Nephron progenitor cell (in vitro differentiated cells): ENCODE data around the gene TGFBRAP1.

Source experiments
- DNase-seq: peaks from one replicate; pipeline ENCODE4 v3.0.0; 2021
- H3K27ac Mint-ChIP-seq: 2 replicates; pipeline ENCODE4 v1.8.0; 2021; ENCODE audit warnings: mild to moderate bottlenecking, moderate library complexity, mixed read lengths
- H3K27me3 Mint-ChIP-seq: 2 replicates; pipeline ENCODE4 v1.8.0; 2021; ENCODE audit warnings: mild to moderate bottlenecking, low read depth, mixed read lengths; ENCODE audit not compliant: poor library complexity
- H3K36me3 Mint-ChIP-seq: 2 replicates; pipeline ENCODE4 v1.8.0; 2021; ENCODE audit warnings: low read depth, mixed read lengths
- H3K4me1 Mint-ChIP-seq: 2 replicates; pipeline ENCODE4 v1.8.0; 2021; ENCODE audit warnings: mixed read lengths
- H3K4me3 Mint-ChIP-seq: 2 replicates; pipeline ENCODE4 v1.8.0; 2021; ENCODE audit warnings: mild to moderate bottlenecking, moderate library complexity, mixed read lengths
- H3K9me3 Mint-ChIP-seq: 2 replicates; pipeline ENCODE4 v1.8.0; 2021; ENCODE audit warnings: mild to moderate bottlenecking, moderate library complexity, mixed read lengths
- TF ChIP-seq, protein P1 (sequence below): fragments of 200-600 bp; sonication (generic); IDR thresholded peaks from 2 replicates; pipeline ENCODE4 v1.5.0; 2021; ENCODE audit warnings: antibody characterized with exemption

The TGFBRAP1 gene

DNA sequence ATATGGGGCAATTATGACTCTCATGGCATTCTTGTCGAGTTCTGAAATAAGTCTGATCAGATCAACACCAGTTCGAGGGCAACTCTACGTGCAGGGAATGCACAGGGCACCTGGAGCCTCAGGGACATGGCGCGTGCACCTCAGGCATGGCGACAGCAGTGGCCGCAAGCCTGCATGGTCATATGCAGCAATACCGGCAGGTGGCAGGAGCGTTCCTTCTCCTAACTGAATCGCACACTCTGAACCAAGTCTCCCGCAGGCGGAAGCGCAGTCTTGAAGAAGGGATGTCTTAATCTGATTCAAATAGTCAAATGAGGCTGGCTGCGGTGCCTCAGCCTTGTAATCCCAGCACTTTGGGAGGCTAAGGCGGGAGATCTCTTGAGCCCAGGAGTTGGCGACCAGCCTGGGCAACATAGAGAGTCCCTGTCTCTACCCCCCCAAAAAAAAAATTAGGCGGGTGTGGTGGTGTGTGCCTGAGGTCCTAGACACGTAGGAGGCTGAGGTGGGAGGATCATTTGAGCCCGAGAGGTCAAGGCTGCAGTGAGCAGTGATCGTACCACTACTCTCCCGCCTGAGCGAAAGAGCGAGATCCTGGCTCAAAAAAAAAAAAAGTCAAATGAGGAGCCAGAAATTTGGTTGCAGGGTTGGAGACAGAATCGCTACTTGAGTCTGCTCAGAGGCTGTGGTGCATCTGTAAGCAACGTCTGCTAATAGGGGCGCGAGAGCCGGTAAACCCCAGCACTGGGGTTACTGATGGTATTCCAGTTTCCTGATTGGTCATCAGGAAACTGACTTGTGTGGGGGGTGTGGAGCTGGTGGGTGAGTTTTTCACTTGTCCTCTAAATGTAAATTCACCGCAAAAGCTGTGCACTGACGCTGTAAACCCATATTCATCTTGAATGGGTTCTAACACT is 40.5 kb upstream of the TGFBRAP1 start:
- DNase-seq = peak; percentile 91
- peaks cover 21% of the 10 kb centered on the region for H3K4me1 Mint-ChIP-seq
- H3K4me3 Mint-ChIP-seq = no peak overlapping the region
- peaks cover 34% of the 10 kb centered on the region for H3K36me3 Mint-ChIP-seq
- TF ChIP-seq, protein P1, sequence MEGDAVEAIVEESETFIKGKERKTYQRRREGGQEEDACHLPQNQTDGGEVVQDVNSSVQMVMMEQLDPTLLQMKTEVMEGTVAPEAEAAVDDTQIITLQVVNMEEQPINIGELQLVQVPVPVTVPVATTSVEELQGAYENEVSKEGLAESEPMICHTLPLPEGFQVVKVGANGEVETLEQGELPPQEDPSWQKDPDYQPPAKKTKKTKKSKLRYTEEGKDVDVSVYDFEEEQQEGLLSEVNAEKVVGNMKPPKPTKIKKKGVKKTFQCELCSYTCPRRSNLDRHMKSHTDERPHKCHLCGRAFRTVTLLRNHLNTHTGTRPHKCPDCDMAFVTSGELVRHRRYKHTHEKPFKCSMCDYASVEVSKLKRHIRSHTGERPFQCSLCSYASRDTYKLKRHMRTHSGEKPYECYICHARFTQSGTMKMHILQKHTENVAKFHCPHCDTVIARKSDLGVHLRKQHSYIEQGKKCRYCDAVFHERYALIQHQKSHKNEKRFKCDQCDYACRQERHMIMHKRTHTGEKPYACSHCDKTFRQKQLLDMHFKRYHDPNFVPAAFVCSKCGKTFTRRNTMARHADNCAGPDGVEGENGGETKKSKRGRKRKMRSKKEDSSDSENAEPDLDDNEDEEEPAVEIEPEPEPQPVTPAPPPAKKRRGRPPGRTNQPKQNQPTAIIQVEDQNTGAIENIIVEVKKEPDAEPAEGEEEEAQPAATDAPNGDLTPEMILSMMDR = peak; percentile 92
- no peaks in the 10 kb centered on the region for H3K9me3 Mint-ChIP-seq
- no peak overlapping the region for H3K27ac Mint-ChIP-seq
- no peaks in the 10 kb centered on the region for H3K27me3 Mint-ChIP-seq

DNA sequence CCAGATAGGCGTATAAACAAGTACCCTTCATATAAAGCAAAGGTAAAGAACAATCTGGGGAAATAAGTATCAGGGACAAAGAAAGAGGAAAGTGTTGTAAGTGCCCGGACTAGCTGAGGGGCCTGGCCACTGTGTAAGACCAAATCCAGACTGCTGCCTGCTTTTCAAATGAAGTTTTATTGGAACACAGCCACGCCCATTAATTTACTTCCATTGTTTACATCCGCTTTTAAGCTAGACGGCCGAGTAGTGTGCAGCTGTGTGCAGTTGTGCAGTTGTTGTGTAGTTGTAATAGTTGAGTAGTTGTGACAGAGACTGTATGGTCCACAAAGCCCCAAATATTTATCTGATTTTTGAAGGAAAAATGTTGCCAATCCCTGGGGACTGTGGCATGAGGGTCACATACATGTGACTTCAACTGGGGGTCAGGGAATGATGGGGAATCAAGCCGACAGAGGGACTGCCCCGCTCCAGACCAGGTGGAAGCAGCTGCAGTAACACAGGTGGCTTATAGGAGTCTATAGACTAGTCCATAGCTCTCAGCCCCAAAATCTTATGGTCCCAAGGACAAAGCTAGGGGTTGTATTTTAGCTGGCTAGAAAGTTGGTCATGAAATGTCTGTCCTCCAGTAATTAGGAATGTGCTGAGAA is 39.3 kb upstream of the TGFBRAP1 start:
- H3K9me3 Mint-ChIP-seq = no peaks in the 10 kb centered on the region
- no peak overlapping the region for H3K4me3 Mint-ChIP-seq
- H3K36me3 Mint-ChIP-seq = peaks cover 33% of the 10 kb centered on the region
- H3K4me1 Mint-ChIP-seq = peaks cover 9% of the 10 kb centered on the region
- no peak overlapping the region for H3K27ac Mint-ChIP-seq
- no peak for DNase-seq
- TF ChIP-seq, protein P1 = no peak
- no peaks in the 10 kb centered on the region for H3K27me3 Mint-ChIP-seq

DNA sequence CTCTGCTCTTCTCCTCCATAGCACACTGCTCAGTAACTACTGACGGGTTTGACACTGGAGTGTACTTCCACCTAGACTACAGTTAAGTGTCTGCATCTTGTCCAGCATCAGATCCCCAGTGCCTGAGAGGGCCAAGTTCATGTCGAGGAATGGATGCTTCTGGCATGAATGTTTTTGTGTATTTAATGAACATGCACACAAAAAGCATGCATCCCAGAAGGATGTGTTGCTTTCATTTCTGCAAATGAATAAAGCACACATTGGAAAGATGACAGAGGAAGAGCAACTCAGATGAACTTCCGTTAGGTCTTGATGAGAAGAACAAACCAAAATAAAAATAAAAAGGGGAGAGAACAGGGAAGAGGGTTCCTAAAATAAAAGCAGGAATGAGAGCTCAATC is 35.7 kb upstream of the TGFBRAP1 start:
- Mint-ChIP-seq H3K27me3 (peaks cover 3% of the 10 kb centered on the region), H3K36me3 (peaks cover 36% of the 10 kb centered on the region), H3K4me1 (peaks cover 7% of the 10 kb centered on the region), H3K4me3 (no peak overlapping the region), H3K9me3 (no peaks in the 10 kb centered on the region), H3K27ac (peak overlapping the region; percentile 54)
- no peak for DNase-seq
- TF ChIP-seq, protein P1 = no peak

DNA sequence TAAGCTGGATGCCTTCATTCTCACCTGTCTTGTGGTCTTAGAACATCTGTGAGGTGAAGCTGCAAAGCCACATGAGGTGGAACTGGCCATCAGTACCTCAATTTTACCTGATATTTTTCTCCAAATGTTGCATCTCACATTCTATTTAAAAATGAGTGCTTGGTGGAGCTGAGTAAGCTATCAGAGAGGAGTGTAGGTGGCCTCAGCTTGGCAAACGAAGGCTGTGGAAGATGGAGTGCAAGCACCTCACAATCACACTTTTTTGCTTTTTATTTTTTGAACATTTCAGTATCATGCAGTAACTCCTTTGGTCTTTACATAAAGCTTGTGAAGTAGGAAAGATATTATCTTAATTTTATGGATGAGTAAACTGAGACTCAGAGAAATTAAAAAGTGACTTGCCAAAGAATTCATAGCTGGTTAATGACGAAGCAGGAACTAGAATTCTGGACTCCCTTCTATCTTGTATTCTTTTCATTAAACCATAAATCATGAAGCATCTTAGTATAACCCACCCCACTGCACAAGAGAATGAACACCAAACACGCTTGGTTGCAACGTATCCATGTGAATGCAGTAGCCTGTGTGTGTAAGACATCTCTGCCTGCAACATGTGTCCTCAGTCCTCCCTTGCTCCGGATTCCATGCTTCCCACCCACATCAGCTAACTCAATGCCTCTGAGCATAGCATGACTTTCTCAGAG is 35.1 kb upstream of the TGFBRAP1 start:
- Mint-ChIP-seq H3K36me3 (peaks cover 33% of the 10 kb centered on the region), H3K4me3 (no peak overlapping the region), H3K4me1 (peaks cover 1% of the 10 kb centered on the region), H3K27me3 (peaks cover 3% of the 10 kb centered on the region), H3K9me3 (no peaks in the 10 kb centered on the region), H3K27ac (no peak overlapping the region)
- TF ChIP-seq, protein P1 = no peak
- DNase-seq = no peak

DNA sequence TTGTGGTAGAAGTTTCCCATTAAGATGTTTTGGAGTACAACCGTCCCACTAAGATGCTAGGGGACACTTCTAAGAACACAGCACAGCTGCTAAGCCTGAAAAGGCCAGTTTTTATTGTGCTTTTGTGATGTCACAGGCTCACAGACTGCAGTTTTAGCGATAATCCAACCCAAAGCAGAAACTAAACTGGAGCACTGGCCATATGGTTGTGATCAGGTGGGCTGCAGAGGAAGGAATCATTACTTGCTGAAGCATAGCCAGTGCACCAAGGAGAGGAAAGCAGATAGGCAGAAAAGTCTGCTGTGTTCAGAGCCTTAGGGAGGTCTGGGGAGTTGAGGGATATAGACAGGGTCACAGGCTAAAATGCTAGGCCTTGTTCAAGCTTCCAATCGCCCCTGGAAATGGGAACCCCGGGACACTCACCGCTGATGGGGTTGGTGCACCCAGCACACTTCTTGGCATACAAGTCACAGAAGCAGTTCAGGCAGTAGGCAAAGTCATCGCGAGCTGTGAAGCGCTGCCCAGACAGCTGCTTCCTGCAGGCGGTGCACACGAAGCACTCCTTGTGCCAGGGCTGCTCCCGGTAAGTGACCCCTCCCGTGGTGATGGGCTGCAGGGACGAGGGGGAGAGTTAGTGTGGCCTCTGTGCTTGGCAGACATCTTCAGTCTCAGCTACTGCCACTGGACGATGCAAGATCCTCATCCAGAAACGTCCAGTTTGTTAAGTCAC is 33.5 kb upstream of the TGFBRAP1 start:
- no peak for DNase-seq
- peaks cover 1% of the 10 kb centered on the region for H3K9me3 Mint-ChIP-seq
- peaks cover 46% of the 10 kb centered on the region for H3K36me3 Mint-ChIP-seq
- TF ChIP-seq, protein P1 = no peak
- no peak overlapping the region for H3K27ac Mint-ChIP-seq
- H3K4me1 Mint-ChIP-seq = no peaks in the 10 kb centered on the region
- no peak overlapping the region for H3K4me3 Mint-ChIP-seq
- peaks cover 3% of the 10 kb centered on the region for H3K27me3 Mint-ChIP-seq
